Globus pallidus (tissue), 1 donor: ENCODE results near the gene SYNM.

Experiments used
- DNase-seq: peaks from one replicate; pipeline ENCODE4 v3.0.0-alpha.2; 2015; ENCODE audit warnings: low spot score

Gene SYNM

DNA sequence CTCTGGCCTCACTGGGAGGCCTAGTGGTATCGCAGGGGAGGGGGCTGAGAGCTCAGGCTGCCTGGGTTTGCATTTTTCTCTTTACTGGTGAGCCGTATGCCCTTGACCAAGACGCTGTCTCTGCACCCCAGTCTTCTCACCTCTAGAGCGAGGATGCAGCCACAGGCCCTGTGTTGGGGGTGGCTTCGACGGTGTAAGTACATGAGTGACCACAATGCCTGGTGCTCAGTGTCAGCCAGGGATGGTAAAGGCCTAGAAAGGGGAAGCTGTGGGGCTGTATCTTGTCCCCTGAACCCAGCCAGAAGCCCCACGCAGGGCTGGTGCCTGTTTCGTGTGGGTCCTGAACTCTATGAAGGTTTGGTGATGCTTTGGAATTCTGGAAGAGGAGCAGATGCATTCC lies 19.8 kb downstream of the SYNM start:
- no peak for DNase-seq

DNA sequence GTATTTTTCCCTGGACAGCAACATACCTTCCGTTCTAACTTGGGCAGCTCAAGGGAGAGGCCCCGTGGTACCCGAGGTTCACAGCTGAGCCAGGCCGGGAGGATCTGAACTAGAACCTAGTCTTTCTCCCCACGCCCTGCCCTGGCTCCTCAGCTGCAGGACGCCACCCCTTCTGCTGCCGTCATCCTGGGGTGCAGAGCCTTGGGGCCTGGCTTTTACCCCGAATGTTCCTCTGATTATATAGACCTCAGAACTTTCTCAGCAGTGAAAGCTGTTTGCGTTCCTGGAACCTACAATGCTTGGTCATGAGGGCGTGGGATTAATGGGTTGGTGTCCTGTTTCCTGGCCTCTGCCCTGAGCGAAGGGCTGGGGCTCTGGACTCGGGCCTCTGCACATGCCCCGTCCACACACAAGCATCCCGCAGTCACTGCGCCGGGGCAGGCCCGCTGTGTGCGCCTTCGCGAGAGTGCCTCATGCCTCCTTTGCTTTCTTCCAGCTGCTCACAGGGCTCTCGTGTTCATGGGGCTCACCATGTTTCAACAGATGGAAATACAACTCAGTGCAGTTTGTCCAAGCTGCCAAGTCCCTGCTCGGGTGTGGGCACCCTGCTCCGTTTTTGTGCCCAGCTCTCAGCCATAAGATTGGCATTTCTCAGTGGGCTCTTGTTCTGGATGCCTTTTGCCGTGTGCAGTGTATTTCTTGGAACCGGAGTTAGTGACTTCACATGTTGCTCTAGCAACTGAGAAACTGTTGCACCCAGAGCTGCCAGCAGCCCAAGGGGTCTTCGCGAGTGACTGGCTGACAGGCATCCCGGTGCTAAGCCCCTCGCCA lies 20.4 kb downstream of the SYNM start:
- DNase-seq, result no peak

DNA sequence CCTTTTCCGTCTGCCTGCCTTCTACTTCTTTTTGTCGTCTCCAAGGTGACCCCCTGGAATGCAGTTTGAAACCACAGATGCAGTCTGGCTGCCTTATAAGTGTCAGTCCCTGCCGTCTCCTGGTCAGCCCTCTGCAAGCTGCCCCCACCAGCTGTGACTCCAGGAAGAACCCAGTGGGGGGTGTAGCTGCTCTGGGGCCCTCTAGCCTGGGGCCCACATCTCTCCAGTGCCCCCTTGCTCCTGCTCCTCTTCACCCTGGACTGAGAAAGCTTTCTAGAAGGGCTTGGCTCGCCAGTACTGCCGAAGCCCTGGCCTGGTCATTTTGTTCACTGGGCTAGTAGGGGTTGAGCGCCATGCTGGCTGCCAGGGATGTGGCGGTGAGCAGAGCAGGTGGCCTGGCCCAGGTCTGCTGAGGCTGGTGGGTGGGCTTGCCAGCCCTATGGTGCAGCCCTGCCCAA lies 21.3 kb downstream of the SYNM start:
- DNase-seq, result no peak

DNA sequence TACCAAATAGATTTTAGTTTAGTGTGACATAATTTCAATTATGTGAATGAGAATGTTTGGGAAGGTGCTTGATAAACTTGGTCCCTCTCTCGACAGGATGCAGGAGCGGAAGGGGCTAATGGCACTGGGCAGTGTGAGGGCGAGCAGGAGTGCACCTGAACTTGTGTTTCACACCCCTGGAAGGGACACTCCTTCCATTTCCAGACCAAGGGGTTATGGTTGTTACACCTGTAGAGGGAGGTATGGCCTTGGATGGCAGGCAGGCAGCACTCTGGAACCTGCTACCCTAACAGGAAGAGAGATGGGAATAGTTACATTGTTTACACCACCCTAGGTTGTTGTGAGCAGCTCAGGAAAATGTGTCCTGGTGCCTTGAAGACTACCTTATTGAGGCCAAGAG lies 22.1 kb downstream of the SYNM start:
- DNase-seq, result no peak

DNA sequence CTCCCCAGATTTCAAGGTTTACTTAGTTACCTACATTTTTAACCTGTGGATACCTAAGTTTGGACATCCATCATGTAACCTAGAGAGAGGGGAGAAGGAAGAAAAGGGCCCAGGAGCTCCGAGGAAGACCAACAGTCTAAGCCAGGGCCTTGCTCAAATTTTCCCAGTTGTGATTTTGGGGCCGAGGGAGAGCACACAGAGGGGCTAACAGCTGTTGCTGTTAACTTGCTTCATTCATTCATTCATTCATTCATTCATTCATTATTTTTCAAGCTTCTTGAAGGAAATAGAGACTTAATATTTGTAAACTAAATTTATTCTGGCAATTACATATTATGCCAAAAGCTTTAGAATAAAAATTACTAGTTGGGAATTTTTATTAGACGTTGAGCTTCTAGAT lies 22.9 kb downstream of the SYNM start:
- no peak for DNase-seq

DNA sequence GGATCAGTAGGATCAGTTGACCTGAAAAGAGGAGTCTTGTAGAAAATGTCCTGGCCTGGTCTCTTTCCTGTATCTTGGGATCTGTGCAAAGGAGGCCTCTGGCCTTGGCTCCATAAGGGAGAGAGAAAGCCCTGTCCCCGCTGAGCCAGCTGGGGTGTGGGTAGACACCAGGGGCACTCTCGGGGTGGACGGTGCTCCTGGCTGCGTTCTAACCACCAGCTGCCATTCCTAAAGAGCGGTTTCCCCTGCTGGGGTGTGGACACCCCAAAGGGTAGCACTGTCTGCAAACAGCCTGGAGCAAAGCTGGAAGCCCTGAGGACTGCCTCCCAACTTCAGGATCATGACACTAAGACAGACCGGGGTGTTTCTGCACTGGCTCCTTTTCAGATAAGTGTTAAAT lies 23.5 kb downstream of the SYNM start:
- no peak for DNase-seq

DNA sequence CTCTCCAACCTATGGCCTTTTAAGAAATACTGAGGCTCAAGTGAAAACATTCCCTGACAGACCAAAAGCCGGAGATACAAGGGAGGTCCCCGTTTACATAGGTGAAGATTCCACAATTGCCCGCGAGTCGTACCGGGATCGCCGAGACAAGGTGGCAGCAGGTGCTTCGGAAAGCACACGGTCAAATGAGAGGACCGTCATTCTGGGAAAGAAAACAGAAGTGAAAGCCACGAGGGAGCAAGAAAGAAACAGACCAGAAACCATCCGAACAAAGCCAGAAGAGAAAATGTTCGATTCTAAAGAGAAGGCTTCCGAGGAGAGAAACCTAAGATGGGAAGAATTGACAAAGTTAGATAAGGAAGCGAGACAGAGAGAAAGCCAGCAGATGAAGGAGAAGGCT lies 24.8 kb downstream of the SYNM start:
- DNase-seq, result no peak

DNA sequence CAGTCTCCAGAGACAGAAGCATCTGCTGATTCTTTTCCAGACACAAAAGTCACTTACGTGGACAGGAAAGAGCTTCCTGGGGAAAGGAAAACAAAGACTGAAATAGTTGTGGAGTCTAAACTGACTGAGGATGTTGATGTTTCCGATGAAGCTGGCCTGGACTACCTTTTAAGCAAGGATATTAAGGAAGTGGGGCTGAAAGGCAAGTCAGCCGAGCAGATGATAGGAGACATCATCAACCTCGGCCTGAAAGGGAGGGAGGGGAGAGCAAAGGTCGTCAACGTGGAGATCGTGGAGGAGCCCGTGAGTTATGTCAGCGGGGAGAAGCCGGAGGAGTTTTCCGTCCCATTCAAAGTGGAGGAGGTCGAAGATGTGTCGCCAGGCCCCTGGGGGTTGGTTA lies 25.4 kb downstream of the SYNM start:
- no peak for DNase-seq

DNA sequence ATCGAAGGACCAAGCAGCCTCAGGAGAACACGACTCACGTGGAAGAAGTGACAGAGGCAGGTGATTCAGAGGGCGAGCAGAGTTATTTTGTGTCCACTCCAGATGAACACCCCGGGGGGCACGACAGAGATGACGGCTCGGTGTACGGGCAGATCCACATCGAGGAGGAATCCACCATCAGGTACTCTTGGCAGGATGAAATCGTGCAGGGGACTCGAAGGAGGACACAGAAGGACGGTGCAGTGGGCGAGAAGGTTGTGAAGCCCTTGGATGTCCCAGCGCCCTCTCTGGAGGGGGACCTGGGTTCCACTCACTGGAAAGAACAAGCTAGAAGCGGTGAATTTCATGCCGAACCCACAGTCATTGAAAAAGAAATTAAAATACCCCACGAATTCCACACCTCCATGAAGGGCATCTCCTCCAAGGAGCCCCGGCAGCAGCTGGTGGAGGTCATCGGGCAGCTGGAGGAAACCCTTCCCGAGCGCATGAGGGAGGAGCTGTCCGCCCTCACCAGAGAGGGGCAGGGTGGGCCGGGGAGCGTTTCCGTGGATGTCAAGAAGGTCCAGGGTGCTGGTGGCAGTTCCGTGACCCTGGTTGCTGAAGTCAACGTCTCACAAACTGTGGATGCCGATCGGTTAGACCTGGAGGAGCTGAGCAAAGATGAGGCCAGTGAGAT lies 26.0 kb downstream of the SYNM start:
- DNase-seq, result no peak

DNA sequence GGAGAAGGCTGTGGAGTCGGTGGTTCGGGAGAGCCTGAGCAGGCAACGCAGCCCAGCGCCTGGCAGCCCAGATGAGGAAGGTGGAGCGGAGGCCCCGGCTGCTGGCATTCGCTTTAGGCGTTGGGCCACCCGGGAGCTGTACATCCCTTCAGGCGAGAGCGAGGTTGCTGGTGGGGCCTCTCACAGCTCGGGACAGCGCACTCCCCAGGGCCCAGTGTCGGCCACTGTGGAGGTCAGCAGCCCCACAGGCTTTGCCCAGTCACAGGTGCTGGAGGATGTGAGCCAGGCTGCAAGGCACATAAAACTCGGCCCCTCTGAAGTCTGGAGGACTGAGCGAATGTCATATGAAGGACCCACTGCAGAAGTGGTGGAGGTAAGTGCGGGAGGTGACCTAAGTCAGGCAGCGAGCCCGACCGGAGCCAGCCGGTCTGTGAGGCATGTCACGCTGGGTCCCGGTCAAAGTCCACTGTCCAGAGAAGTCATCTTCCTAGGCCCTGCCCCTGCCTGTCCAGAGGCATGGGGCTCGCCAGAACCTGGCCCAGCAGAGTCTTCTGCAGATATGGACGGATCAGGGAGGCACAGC lies 26.7 kb downstream of the SYNM start:
- DNase-seq, result no peak

DNA sequence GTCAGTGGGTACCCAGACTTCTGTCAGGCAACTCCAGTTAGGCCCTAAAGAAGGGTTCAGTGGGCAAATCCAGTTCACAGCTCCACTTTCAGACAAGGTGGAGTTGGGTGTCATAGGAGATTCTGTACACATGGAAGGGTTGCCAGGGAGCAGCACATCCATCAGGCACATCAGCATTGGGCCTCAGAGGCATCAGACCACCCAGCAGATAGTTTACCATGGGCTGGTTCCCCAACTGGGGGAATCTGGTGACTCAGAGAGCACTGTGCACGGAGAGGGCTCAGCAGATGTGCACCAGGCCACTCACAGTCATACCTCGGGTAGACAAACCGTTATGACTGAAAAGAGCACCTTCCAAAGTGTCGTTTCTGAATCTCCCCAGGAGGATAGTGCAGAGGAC lies 27.2 kb downstream of the SYNM start:
- no peak for DNase-seq

DNA sequence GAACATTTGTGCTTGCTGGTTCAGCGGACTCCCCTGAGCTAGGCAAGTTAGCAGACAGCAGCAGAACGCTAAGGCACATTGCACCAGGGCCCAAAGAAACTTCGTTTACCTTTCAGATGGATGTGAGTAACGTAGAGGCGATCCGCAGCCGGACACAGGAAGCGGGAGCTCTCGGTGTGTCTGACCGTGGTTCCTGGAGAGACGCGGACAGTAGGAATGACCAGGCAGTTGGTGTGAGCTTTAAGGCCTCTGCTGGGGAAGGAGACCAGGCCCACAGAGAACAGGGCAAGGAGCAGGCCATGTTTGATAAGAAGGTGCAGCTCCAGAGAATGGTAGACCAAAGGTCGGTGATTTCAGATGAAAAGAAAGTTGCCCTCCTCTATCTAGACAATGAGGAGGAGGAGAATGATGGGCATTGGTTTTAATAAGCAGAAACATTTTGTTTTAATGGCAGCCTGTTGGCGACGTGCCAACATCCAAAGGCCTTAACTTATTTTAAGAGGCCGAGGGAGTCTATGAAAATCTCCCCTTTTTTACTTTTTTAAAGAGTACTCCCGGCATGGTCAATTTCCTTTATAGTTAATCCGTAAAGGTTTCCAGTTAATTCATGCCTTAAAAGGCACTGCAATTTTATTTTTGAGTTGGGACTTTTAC lies 27.9 kb downstream of the SYNM start:
- no peak for DNase-seq

DNA sequence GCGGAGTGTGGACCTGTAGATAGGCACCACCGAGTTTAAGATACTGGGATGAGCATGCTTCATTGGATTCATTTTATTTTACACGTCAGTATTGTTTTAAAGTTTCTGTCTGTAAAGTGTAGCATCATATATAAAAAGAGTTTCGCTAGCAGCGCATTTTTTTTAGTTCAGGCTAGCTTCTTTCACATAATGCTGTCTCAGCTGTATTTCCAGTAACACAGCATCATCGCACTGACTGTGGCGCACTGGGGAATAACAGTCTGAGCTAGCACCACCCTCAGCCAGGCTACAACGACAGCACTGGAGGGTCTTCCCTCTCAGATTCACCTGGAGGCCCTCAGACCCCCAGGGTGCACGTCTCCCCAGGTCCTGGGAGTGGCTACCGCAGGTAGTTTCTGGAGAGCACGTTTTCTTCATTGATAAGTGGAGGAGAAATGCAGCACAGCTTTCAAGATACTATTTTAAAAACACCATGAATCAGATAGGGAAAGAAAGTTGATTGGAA lies 29.5 kb downstream of the SYNM start:
- DNase-seq, result no peak

DNA sequence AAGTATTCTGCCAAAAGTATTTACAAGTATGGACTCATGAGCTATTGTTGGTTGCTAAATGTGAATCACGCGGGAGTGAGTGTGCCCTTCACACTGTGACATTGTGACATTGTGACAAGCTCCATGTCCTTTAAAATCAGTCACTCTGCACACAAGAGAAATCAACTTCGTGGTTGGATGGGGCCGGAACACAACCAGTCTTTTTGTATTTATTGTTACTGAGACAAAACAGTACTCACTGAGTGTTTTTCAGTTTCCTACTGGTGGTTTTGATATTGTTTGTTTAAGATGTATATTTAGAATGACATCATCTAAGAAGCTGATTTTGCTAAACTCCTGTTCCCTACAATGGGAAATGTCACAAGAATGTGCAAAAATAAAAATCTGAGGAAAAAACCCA lies 30.3 kb downstream of the SYNM start:
- DNase-seq, result no peak

DNA sequence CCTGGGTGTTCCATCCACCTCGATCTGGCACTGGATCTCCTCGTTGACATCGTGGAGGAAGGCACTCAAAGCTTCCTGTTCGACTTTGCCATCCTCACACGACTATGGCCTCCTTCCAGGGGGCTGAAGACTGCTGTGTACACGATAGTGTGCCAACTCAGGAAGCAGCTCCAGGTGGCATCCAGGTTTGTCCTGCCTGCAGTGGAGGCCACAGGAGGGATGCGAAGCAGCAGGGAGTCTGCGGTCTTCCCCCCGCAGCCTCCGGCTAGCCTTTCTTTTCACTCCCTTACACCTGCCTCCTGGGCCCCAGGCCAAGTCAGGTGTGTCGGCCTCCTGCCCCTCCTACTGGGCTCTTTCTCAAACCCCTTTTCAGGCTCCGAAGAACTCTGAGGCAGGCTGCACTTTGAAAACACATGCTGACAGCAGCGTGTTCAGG lies 32.2 kb downstream of the SYNM start:
- DNase-seq, result no peak

DNA sequence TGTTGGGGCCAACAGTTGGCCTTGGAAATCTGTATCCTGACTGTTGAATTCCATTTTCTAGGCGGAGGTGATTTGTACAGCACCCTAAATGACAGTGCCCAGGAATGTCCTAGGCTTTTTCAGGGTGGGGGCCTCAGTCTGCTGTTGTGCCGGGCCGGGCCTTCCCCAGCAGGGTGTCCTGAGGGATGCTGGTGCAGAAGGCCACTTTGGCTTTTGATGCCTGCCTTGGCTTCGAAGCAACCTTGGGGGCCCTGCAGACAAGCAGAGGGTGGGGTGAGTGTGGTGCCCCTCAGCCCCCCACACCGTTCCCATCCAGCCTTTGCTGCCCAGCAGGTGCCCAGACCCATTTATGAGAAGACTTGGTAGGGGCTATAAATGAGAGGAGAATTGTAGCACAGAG lies 33.0 kb downstream of the SYNM start:
- DNase-seq, result no peak

DNA sequence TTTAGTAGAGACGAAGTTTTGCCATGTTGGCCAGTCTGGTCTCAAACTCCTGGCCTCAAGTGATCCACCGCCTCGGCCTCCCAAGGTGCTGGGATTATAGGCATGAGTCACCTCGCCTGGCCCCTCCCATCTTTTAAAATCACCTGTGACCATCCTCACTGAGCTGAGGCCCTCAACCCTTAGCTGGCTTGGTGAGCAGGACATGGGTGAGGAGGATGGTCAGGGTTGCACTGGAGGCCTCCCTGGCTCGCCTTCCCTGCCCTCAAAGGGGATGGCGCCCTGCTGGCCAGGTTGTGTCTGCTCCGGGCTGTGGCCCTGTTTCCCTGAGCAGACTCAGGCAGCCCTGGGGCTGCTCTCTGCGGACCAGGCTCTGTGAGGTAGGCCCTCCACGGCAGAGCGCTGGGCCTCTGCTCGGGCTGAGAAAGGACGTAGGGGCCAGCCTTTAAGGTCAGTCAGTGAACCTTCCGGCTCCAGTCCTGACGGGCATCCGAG lies 33.7 kb downstream of the SYNM start:
- no peak for DNase-seq

DNA sequence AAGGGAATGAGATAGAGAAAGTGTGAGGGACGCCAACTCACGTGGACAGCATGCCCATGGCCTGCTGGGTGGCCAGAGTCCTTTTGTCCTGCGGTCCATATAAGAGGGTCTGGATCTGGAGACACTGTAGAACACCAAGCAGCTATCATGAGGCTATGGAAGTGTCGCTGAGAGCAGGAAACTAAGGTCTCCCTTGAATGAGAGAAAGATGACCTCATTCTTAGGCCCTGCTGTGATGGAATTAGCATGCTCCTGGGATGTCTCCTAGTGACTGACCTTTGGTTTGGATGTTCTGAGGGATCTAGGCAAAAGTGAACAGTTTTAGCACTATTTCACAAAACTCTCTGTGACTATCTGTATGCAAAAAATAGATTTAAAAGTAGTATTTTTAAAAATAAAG lies 34.4 kb downstream of the SYNM start:
- DNase-seq, result no peak

DNA sequence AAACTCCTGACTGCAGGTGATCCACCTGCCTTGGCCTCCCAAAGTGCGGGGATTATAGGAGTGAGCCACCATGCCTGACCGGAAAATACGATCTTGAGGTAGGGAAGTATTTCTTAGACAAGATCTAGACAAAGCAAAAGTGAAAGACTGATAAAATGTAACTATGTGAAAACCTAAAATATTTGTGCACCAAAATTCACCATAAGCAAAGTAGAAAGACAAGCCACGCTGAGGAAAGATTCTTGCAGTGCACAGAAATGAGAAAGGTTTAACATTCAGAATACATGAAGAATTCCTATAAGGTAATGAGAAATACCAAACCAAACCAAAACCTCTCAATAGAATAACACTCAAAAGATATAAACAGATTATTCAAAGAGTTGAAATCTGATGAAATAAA lies 35.7 kb downstream of the SYNM start:
- no peak for DNase-seq

DNA sequence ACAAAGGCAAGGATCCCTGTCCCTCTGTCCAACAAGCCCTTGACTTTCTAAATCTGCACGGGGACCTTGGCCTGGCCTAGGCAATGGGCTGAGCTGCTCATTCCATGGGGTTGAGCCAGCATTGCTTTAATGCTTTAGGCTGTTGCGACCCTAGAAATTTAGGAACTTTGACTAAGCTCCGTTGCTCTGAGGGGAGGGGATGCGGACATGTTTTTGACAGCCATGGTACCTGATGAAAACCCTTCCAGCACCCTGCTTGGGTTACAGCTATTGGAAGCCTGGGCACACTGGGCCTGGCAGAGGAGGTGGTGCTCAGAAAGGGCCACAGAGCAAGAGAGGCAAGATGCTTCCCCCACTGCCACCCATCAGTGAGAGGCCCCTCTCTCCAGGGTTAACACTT lies 37.1 kb downstream of the SYNM start:
- DNase-seq, result no peak

DNA sequence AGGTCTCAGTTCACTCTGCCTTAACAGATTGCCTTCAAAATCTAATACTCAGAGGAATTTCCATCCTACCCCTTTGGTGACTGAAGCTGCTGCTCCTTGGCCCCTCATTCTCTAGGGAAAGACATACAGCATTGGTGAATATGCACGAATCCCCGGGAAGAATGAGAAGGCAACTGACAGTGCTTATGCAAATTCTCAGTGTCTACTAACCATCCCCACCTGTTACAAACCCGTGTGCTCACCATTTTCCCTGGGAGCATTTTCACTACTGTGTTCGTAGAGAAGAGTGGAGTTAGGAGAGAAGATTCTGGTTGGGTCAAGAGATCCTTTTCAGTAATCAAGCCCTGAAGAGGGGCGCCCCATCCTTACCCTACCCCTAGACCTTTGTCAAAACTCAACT lies 37.7 kb downstream of the SYNM start:
- no peak for DNase-seq

DNA sequence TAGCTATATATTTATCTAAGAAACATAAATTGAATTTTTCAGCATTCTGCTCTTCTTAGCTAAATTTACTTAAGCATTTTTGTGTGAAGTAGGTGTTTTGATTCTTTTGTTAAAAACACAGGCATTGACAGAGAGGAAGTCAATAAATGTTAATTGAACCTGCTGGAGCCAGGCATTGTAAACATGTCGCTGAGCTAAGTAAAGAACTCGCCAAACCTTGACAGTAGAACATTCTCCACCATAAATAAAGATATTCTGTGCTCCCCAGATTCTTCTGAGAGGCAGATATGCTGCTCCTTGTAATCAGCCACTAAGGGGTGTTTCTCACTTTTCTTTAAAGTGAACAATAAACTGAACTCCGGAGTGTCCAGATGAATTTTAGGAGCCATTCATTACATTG lies 38.4 kb downstream of the SYNM start:
- DNase-seq, result no peak
